SU-DHL-6 (cell line): ENCODE results near the gene RAB40C.

Source experiments
- EZH2phosphoT487 ChIP-seq: fragments of 200-600 bp; sonication (generic), shearing (Covaris generic); conservative IDR thresholded peaks from 2 replicates; pipeline ENCODE4 v1.6.1; 2018; ENCODE audit warnings: mild to moderate bottlenecking, antibody characterized with exemption, low read length, moderate library complexity, mixed read lengths
- TF ChIP-seq, protein P1 (sequence below): fragments of 200-600 bp; sonication (generic); IDR thresholded peaks from one replicate; pipeline ENCODE4 v1.5.1; 2017; ENCODE audit warnings: antibody characterized with exemption, mild to moderate bottlenecking, low read length, moderate library complexity; ENCODE audit not compliant: insufficient read depth, poor library complexity, severe bottlenecking

DNA sequence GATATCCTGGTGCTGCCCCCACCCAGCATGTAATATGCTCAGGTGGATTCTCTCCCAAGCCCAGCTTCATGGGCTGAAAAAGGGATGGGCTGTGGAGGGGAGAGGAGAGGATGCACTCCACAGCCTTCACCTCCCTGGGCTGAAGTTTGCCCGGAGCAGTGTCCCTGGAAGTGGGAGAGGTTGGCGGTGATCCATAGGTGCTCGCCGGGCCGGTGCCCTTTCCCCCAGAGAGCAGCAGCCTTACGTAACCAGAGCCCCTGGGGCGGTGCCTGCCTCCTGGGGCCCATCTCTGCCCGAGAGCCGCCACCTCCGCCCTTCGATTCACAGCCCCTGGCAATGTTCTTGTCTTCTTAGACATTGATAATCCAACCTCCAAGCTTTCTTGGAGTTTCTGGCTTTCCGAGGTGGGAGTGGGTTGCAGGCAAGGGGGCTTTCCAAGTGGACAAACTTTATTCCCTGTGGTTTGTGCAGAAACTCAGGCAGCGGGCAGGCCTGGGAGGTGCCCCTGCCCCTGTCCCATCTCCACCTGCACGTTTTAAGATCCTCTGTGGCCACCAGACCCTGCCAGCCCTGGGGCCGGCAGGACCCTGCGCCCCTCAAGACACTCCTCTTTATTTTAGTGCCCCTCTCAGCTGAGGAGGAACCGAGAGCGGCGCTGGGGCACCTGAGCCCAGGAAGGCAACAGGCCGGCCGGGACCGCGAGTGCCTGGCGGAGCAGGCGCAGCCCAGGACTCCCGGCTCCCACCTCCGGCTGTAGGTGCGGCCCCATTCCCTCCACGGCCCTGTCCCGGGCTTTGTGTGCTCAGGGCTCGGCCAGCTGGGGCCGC, 56.2 kb downstream of the RAB40C start:
- TF ChIP-seq, protein P1, sequence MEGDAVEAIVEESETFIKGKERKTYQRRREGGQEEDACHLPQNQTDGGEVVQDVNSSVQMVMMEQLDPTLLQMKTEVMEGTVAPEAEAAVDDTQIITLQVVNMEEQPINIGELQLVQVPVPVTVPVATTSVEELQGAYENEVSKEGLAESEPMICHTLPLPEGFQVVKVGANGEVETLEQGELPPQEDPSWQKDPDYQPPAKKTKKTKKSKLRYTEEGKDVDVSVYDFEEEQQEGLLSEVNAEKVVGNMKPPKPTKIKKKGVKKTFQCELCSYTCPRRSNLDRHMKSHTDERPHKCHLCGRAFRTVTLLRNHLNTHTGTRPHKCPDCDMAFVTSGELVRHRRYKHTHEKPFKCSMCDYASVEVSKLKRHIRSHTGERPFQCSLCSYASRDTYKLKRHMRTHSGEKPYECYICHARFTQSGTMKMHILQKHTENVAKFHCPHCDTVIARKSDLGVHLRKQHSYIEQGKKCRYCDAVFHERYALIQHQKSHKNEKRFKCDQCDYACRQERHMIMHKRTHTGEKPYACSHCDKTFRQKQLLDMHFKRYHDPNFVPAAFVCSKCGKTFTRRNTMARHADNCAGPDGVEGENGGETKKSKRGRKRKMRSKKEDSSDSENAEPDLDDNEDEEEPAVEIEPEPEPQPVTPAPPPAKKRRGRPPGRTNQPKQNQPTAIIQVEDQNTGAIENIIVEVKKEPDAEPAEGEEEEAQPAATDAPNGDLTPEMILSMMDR = no peak
- TF ChIP-seq EZH2phosphoT487 = no peak
